HuH-7 (cell line): ENCODE results near the gene ACTG1.

Experiments used
- DNase-seq: peaks from one replicate; pipeline ENCODE4 v3.0.0; 2011; ENCODE audit warnings: low spot score

The ACTG1 gene

DNA sequence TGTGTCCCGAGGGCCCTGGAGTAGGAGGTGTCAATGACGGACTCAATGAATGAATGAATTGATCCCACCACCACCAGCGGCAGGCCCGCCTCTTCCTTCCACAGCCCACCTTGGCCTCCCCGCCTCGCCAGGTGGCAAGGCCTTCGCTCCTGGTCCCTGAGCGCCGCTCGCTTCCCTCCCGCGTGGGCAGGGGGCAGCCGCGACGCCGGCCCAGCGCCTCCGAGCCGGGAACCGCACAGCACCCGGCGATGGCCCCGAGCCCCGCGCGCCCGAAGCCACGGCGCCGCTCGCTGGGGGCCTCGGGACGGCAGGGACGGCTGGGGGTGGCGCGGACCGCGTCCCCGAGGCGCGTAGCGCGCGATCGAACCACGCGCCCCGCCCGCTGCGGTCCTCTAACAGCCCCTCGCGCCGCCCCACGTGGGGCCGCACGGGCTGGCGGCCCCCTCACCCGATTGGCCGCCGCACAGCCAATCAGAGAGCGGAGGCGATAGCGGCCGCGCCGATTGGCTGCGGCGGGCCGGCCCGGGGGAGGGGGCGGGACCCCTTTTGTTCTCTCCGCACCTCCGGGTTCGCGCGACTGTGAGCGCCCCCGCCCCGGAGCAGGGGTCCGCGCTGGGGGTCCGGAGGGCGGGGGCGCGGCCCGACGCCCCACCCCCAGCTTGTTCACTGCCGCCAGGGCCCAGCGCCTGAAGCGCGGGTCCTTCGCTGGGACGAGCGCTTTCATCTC lies 31.4 kb downstream of the ACTG1 start:
- DNase-seq, result peak; percentile 98

DNA sequence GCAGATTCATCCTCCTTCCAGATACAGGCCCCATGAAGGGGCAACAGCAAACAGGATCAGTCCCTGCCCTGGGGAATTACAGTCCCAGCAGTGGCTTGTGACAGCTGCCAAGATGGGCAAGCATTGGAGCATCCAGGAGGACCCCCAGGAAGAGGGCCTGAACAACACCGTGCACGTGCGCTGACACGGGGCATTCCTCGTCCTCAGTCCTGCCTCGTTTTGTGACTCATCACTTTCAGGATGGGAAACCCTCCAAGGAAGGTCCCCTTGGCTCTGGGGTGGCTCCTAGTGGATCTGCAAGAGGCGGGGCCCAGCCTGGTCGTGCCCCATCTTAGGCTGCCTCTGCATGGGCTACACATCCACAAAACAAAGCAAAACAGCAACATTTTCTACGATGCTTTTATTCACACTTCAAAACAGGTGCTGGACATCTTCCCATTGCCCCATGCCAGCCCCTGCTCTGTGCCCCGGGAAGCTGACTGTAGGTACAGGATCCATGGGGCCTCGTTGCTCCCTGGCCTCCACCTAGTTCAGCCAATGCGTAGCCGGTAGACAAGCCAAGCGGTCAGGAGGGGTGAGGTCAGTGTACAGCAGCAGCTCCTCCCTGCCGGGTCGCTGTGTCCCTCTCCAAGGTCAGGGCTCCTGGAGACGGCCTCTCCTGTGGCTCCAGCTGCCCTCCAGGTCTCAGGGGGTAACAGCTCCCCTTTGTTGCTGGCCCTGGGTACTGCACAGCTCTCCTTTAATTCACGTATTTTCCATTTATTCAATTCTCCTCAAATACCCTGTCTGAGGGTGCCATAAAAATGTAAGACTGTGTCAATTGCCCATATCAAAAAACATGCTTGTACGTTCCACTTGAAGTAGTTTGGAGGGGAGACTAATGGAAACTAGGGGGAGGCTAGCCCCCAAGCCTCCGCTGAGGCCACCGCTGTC lies 32.2 kb downstream of the ACTG1 start:
- peak; percentile 68 for DNase-seq

DNA sequence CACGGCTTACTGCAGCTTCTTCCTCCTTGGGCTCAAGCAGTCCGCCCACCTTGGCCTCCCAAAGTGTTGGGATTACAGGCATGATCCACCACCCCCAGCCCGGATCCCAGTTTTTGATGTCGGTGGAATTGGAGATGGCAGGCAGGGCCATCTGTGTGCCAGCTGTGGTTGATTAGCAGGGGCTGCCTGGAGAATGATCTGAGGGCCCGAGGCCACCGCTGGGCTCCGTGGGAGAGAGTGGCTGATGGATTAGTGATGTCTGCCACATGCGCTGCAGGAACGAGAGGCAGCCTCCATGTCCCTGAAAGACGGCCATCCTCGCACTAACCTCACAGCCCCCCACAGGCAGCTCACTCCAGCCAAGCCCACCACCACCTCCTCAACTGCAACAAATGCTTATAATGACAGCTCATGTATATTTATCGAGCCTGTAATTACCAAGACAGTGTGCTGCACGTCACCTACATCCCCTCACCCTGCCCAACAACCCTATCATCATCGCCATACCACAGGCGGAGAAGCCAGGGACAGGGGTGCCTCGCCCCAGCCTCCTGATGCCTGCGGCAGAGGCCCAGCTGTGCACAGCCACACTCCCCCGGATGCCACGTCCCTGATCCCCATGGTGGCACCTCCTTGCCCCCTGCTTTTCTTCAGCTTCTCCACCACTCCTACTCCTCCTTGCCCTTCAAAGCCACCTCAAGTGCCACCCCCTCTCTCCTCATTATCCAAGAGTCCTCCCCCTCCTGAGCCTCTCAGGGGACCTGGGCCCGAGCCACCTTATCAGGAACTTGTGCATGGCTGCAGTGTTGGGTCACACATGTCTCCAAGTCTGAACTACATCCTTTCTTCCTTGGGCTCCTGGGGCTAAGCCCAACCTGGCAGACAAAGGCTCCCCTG lies 33.2 kb downstream of the ACTG1 start:
- DNase-seq, result no peak

DNA sequence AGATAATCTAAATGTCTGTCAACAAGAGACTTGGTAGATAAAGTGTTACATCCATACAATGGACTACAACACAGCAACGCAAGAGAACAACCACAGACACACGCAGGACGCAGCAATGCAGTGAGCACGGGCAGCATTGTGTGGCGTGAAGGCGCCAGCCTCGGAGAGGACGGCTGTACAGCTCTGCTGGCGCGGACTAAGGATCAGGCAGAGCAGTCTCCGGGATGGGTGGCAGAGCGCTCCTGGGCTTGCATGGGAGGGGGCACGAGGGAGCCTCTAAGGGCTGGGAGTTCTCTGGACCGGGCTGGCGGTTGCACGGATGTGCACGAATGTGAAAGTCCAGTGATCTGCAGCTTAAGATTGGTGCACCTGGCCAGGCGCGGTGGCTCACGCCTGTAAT lies 34.5 kb downstream of the ACTG1 start:
- no peak for DNase-seq

DNA sequence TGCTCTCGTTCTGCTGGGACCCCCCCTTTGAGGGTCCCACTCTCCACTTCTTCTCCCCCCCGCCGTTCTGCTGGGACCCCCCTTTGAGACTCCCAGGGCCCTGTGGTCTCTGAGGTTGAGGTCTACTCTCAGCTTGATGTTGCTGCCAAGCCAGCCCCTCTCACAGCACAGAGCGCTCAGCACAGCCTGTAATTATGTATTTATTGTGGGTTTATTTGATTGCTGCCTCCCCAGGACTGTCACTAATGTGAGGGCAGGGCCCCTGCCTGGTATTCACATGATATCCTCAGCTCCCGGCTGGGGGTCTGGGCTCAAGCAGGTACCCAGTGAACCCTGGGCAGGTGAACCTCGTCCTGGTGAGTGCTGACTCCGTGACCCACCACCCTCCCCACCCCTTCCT lies 35.4 kb downstream of the ACTG1 start:
- DNase-seq, result no peak

DNA sequence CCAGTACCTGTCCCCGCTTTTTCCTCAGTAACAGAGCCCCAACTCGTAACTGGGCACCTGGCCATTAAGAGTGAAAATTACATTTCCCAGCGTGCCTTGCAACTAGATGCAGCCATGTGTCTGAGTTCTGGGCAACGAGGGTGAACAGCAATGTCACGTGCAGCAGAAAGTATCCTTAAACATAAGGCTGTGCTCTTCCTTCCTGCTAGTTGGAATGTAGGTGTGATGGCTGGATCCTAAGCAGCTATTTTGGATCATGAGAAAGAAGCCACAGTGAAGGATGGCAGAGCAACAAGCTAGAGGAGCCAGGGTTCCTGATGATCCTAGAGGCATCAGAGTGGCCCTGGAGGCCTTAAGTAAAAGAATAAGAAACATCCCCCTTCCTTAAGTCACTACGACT lies 36.0 kb downstream of the ACTG1 start:
- no peak for DNase-seq

DNA sequence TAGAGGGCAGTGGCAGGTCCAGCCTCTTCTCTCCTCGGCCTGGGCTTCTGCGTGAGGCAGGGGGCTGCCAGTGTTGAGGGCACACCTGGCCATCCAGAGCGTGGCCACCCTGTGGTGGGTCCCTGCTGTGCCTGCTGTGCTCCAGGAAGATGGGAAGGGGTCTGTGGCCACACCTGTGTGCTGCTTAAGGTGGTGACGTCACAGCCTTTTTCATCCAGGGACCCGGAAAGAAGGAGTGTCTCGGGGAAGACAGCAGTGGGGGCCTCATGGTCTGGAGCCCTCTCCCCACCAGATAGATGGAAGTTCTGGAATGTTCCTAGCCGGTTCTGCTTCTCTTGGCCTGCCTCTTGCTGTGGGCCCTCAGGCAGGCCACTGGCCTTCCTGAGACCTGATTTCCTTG lies 36.5 kb downstream of the ACTG1 start:
- DNase-seq, result no peak

DNA sequence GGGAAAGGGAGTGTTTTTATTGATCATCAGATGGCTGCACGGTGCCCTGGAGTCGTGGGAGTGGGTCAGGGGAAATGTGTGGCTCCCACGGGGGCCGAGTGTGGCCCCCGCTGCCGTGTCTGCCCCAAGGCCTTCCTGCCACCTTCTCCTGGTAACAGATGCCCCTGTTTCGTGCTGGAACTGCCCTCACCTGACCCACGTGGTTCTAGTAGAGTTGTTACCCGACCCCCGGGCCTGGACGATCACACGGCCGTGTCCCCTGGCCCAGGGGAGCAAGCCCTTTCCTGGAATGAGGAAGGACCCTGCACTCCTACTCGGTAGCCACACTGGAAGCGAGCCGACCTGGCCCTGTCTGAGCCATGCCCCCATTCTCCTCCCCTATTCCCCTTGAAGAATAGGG lies 37.6 kb downstream of the ACTG1 start:
- no peak for DNase-seq

DNA sequence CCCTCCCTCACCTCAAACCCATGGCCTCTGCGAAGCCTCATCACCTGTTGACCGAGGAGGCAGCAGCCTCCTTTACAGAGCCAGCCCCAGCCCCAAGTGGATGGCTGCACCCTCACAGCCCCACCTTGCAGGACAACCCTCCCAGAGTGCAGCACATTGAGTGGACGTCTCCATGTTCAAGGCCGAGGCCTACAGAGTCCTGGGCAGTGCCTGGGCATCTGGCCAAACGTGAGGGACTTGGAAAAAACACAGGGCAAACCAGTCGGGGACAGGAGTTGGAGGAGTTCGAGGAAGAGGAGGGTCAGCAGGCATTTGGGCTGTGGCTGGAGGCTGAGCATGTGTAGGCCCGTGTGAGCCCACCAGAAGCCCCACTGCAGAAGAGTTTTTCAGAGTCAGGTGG lies 39.6 kb downstream of the ACTG1 start:
- no peak for DNase-seq

DNA sequence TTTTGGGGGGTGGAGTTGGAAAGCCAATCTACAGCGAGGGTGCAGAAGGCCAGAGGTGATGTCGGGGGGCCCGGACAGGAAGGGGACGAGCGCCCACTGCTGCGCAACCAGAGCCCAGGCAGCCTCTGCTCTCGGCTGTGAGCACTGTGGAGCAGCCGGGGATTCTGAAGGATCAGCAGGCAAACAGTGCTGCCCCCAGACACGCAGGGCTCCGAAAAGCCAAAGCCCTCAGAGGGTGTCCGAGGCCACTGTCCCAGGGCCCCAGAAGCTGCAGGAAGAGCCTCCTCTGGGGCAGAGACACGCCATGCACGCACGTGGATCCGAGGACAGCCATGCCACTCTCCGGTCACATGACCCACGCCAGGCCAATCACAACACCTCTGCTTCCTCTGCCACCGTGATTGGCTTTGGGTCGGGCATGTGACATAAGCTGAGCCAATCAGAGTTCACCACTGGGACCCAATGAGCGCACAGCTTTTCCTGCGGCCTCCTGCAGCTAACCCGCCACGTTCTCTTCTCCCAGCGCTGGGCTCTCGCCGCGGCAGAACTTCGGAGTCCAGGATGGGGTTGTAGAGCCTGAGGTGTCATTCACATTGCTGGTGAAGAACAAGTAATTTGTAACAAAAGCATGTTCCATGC lies 40.7 kb downstream of the ACTG1 start:
- DNase-seq, result peak; percentile 67

DNA sequence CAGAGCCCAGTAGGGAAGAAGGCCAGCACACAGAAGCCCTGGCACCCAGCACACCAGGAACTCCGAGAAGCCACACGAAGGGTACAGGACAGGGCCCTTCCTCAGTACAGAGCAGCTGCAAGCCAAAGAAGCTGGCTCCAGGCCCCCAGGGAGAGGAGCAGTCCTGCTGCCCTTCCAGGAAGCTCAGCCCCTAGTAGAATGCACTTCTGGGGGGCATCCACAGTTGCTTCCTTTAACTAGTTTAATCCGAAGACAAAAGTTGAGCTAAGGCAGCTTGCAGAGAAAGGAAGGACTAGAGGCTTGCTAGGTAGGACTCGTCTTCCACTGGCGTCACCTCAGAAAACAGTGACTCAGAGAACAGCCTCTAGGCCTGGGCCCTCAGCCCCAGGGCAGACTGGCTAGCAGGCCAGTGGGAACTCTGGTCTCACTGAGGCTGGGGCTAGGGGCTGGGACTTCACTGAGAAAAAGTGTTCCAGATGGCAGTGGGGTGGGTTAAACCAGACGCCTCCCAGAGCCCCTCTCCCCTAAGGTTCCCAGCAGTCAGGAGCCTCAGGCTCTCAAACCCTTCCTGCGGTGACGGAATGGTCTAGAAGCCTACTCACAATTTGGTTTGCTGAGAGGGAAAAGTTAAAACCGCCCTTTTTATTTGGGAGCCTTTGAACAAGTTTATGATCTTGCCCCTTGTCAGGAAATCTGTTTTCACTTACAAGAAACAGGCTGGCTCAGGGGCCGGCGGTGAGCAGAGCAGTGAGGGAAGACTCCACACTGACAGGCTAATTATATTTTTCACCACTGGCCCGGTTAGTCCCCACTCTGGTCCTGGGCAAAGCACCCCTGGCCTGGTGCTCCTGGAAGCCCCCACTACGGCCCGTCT lies 41.4 kb downstream of the ACTG1 start:
- no peak for DNase-seq

DNA sequence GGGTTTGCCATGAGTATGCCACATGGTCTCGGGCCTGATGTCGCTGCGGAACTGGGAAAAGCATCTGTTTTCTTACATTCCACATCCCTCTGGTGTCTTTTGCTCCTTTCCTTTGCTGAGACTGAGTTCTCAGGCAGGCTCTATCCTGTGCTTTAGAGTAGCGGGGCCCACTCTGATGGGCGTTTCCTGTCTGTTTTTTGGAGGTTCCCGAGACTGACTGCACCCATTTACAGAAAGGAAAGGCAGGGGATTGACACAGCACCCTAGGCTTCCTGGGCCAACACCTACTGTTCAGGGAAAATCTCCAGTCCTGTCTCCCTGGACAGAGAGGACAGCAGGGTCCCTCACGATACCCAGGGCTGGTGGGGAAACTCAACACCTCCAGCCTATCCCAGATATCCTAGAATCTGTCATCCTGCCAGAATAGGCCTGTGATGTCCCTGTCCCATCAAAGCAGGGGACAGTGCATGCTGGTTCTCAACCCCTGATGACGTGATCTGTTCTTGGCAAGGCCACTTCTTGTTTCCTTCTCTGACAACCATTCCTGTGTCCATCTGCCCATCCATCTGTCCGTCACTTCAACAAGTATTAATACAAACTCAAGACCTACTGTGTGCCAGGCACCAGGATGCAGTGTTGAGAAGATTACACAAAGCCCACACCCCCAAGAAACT lies 42.2 kb downstream of the ACTG1 start:
- DNase-seq, result no peak

DNA sequence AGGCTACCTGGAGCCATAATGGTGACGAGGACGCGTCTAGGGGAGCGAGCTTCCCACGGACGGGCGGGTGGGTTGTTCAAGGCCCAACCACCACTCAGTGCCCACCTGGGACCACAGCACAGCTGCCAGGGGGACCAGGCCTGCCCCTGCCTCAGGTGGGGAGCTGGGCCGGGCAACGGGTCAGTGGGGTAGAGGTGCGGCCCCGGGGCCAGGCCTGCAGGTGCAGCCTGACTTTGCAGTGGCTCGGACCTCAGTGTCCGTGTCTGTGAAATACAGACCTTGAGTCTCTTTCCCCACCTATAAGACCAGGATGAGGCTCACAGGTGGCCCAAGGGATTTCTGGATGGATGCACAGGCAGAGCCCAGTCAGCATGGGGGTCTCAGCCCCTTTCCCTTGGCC lies 43.3 kb downstream of the ACTG1 start:
- DNase-seq, result no peak

DNA sequence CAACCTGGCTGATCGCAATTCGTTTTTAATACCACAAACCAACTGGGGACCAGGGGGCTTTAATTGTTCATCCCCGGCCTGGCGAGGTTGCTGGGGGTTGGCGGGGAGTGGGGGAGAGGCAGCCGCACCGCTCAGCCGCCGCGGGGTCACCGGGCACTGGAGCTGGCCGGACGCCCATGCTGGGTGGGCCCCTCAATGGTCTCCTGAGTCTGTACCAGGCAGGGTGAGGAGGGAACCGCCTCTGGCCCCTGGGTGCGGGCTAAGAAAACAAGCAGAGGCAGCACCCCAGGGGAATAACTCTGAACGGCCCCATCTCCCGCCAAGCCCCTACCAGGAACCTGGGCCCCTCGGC lies 43.9 kb downstream of the ACTG1 start:
- no peak for DNase-seq

DNA sequence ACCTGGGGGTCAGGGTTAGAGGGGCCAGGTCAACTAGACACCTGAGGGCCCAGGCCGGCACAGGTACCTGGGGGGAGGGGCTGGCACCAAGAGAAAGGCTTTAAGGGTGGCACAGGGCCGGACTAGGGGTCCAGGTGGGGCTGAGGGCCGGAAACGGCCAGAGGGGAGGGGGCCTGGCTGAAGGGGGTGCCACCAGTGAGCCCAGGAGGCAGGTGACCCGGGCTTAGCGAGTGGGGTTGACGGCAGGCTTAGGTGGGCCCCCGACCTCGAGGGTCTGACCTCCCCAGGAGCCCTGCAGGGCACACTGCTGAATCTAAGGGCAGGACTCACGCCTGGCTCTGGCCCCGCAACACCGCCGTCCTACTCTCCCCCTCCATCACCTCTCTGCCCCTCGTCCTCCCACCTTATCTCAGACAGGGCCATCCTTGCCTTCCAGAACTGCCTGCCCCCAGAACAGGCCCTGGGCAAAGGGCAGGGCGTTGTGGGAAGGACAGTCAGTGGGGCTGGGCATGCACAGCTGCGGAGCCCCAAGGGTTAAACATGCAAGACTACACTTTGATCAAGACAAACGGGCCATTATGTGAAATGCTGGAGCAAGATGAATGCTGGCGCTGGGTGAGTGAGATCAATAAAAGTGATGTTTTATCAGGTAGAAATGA lies 44.4 kb downstream of the ACTG1 start:
- no peak for DNase-seq

DNA sequence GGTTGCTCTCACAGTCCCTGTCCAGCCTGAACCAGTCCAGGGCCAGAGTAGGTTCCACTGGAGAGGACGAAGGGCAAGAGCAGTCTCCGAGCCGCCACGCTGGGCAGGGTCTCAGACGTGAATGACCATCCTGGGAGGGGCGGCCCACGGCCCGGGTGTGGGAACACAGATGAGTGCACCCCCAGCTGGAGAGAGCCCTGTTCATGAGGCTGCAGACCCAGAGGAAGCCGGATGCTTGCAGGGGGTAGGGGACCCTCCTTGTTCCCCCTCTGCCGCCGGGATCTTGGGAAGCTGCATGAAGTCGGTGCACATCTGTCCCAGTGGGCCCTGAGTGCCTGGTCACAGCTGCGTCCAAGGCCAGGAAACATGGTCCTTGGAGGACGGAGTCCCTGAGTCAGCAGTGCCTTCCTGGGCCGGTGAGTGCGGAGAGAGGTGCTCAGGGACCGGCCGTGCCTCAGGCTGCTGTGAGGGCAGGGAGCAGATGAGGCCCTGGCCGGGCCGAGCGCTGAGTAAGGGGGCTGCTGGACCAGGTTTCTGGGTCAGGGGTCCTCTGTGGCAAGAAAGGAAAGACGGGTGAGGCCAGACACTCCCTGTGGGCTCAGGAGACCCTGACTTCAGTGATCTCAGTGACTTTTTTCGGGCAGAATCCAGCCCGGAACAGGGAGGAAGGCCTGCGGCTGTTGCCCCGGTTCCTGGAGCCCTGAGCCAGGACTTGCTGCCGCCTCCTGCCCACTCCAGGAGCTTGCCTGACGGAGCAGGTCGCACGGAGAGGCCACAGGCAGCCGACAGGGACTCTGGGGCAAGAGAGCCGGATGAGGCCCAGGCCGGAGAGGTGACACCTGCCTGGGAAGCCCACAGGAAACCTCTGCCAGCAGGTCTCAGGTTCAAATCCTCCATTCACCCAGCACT lies 45.8 kb downstream of the ACTG1 start:
- DNase-seq, result no peak

DNA sequence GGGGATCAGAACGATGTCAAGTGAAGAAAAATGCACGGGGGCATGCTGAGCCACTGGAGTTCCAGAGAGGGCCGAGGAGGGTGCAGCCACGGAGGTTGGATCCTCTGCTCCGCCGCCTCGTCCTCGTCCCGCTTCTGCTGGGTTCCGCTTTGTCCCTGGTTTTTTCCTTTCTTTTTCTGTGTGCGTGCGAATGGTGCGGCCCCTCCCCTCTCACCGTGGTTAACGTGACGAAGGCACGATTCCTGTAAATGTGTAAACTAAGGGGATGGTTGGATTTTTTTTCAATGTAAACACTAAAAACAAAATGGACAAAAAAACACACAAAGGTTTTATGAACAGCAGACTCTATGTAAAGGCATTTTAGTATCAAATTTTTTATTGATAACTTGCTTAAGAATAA lies 46.7 kb downstream of the ACTG1 start:
- DNase-seq, result no peak

DNA sequence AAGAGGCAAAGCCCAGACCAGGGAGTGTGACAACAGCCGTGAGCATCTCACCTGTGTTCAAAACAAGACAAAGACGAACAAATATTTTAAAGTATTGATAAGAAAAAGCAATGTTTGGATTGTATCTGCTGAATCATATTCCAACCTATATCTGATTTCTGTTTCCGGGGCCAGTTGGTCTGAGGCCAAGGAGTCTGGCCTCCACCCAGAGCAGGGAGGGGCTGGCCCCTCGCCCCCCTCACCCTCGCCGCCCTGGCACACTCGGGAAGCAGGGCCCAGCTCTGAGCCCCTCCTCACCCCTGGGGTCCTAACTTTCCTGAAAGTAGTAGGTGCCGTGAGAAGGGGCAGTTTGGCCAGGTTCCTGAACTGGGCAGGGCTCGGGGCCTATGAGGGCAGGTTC lies 48.0 kb downstream of the ACTG1 start:
- DNase-seq, result no peak

DNA sequence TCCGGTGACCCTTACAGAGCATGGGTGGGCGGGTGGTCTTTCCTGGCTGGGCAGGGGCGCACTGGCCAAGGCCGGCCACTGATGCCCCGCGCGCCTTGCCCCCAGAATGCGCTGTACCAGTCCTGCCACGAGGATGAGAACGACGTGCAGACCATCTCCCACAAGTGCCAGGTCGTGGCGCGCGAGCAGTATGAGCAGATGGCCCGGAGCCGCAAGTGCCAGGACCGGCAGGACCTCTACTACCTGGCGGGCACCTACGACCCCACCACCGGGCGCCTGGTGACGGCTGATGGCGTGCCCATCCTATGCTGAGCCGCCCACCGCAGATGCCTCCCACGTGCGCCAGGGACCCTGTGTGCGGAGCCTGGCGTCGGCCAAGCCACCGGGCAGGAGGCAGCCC lies 49.1 kb downstream of the ACTG1 start:
- no peak for DNase-seq
